HepG2 (cell line): ENCODE data around the gene SEMG1. TPM values are rescaled to one million over a fixed set of nuclear protein-coding genes. Genes with fewer than 3 reads are reported as not detected.
A peak's percentile ranks its signal among the peaks of the same experiment; 100 is the strongest.

Source experiments
- ATAC-seq: fragments of 200-7000 bp; cut with Tn5 transposase; 3 replicates; pipeline ENCODE4 v1.9.1; 2020; ENCODE audit warnings: mild to moderate bottlenecking, moderate library complexity
- BruUV-seq: library from RNA; stranded (reverse); fragments of 400-500 nt; replicated peaks from 2 replicates; lab custom pipeline; 2021; lab: Mats Ljungman, UMichigan
- CTCF ChIA-PET: fragments of 300-600 bp; formaldehyde crosslinking; extraction: SDS; loops from one replicate; lab custom pipeline; 2021; ENCODE audit warnings: low total read pairs, inconsistent platforms, low intra/inter-chr PET ratio; lab: Yijun Ruan, JAX
- POLR2A ChIA-PET: fragments of 350-600 bp; sonication (Branson Sonifier 250); formaldehyde crosslinking; loops from one replicate; lab custom pipeline; 2020; ENCODE audit warnings: antibody characterized with exemption, inconsistent platforms; lab: Yijun Ruan, JAX
- DNase-seq: peaks from one replicate; pipeline ENCODE4 v3.0.0-alpha.2; 2015; ENCODE audit warnings: low spot score
- FAIRE-seq: peaks from 3 replicates; lab custom pipeline; 2011; peaks lifted over from hg19 to GRCh38; lab: Jason Lieb, UNC
- H2AFZ ChIP-seq: one replicate; pipeline ENCODE4 v1.6.1; 2011; ENCODE audit warnings: low read length, inconsistent platforms
- H3K27ac ChIP-seq: fragments of 300-600 bp; 3 replicates; pipeline ENCODE4 v1.8.0; 2011; ENCODE audit warnings: mixed run types, mild to moderate bottlenecking, mixed read lengths, low read length, inconsistent platforms; ENCODE audit not compliant: insufficient read depth; ENCODE audit errors: extremely low read length
- H3K27me3 ChIP-seq, 2 experiments: fragments of 200-600 bp in 1 of 2; 2 replicates in 1 of 2; 3 replicates in 1 of 2; pipeline versions ENCODE4 v1.6.0 to v1.8.0; 2011; ENCODE audit warnings: low read length in 2 of 2, mild to moderate bottlenecking in 2 of 2, moderate library complexity in 2 of 2, inconsistent platforms in 1 of 2; ENCODE audit not compliant: insufficient read depth in 2 of 2, control insufficient read depth in 1 of 2
- H3K36me3 ChIP-seq, 2 experiments: fragments of 200-600 bp in 1 of 2; replicated peaks in 1 of 2; 2 replicates in 1 of 2; 3 replicates in 1 of 2; pipeline versions ENCODE4 v1.5.1 to v1.8.0; 2011; ENCODE audit warnings: low read length in 2 of 2, inconsistent platforms in 1 of 2; ENCODE audit not compliant: insufficient read depth in 2 of 2, control insufficient read depth in 1 of 2
- H3K4me1 ChIP-seq: 2 replicates; pipeline ENCODE4 v1.5.1; 2012; ENCODE audit warnings: low read length, inconsistent platforms; ENCODE audit not compliant: insufficient read depth
- H3K4me2 ChIP-seq: 2 replicates; pipeline ENCODE4 v1.6.0; 2011; ENCODE audit warnings: low read depth, low read length, inconsistent platforms
- H3K4me3 ChIP-seq, 3 experiments: fragments of 200-600 bp in 1 of 3; sonication (generic), shearing (Covaris generic) in 1 of 3; replicated peaks in 1 of 3; 2 replicates each; pipeline ENCODE4 v1.5.1; 2011 to 2016; ENCODE audit warnings: low read length in 3 of 3, inconsistent platforms in 2 of 3, low read depth in 2 of 3, mild to moderate bottlenecking in 2 of 3, control low read depth in 1 of 3, mixed read lengths in 1 of 3; ENCODE audit not compliant: insufficient read depth in 1 of 3
- H3K79me2 ChIP-seq: one replicate; pipeline ENCODE4 v1.6.1; 2011; ENCODE audit warnings: low read length, inconsistent platforms; ENCODE audit not compliant: insufficient read depth
- H3K9ac ChIP-seq: 2 replicates; pipeline ENCODE4 v1.6.0; 2011; ENCODE audit warnings: mild to moderate bottlenecking, low read depth, low read length, inconsistent platforms; ENCODE audit not compliant: insufficient read depth
- H3K9me3 ChIP-seq: 2 replicates; pipeline ENCODE4 v1.5.1; 2012; ENCODE audit warnings: mild to moderate bottlenecking, low read length
- H4K20me1 ChIP-seq: 2 replicates; pipeline ENCODE4 v1.6.0; 2011; ENCODE audit warnings: inconsistent platforms, mild to moderate bottlenecking, low read length, moderate library complexity; ENCODE audit not compliant: insufficient read depth
- CBX5 ChIP-seq: sonication (generic); formaldehyde crosslinking; IDR thresholded peaks from 2 replicates; pipeline ENCODE4 v1.4.0; 2020; ENCODE audit warnings: missing genetic modification reagents, borderline replicate concordance
- FOSL1 ChIP-seq: sonication (generic); formaldehyde crosslinking; IDR thresholded peaks from 2 replicates; pipeline ENCODE4 v1.9.0; 2021; ENCODE audit warnings: missing genetic modification reagents, borderline replicate concordance
- GABPA ChIP-seq, 2 experiments: IDR thresholded peaks; 2 replicates each; pipeline ENCODE4 v1.6.1; 2011 to 2016; ENCODE audit warnings: low read depth in 2 of 2, low read length in 1 of 2, missing biosample characterization in 1 of 2, missing genetic modification characterization in 1 of 2
- HNF4A ChIP-seq: sonication (generic); formaldehyde crosslinking; IDR thresholded peaks from 2 replicates; pipeline ENCODE4 v1.4.0; 2020; ENCODE audit warnings: missing genetic modification reagents
- HOXA3 ChIP-seq: sonication (generic); formaldehyde crosslinking; IDR thresholded peaks from 2 replicates; pipeline ENCODE4 v1.5.0; 2020; ENCODE audit warnings: missing genetic modification reagents
- IRX3 ChIP-seq: sonication (generic); formaldehyde crosslinking; IDR thresholded peaks from 2 replicates; pipeline ENCODE4 v1.8.1; 2023; ENCODE audit warnings: mild to moderate bottlenecking, low read depth, missing genetic modification reagents, borderline replicate concordance
- MTA3 ChIP-seq: sonication (generic); formaldehyde crosslinking; IDR thresholded peaks from 2 replicates; pipeline ENCODE4 v1.4.0; 2020; ENCODE audit warnings: missing genetic modification reagents
- NBN ChIP-seq: fragments of 450-650 bp; conservative IDR thresholded peaks from 2 replicates; pipeline ENCODE4 v1.6.1; 2017
- NFKB2 ChIP-seq: sonication (generic); formaldehyde crosslinking; IDR thresholded peaks from 2 replicates; pipeline ENCODE4 v1.4.0; 2020; ENCODE audit warnings: missing genetic modification reagents, borderline replicate concordance
- NR2C2 ChIP-seq: sonication (generic); formaldehyde crosslinking; IDR thresholded peaks from 2 replicates; pipeline ENCODE4 v1.4.0; 2020; ENCODE audit warnings: missing genetic modification reagents, mild to moderate bottlenecking, moderate library complexity, borderline replicate concordance
- NR2F6 ChIP-seq, 2 experiments: IDR thresholded peaks; 2 replicates each; pipeline ENCODE4 v1.6.1; 2016; ENCODE audit warnings: antibody characterized with exemption in 1 of 2, mild to moderate bottlenecking in 1 of 2
- PPARG ChIP-seq: conservative IDR thresholded peaks from 2 replicates; pipeline ENCODE4 v1.6.1; 2016; ENCODE audit warnings: missing biosample characterization, missing genetic modification reagents
- RAD21 ChIP-seq: fragments of 450-650 bp; formaldehyde crosslinking; IDR thresholded peaks from 2 replicates; pipeline ENCODE4 v1.5.0; 2020; ENCODE audit warnings: mild to moderate bottlenecking
- SSRP1 ChIP-seq: IDR thresholded peaks from 2 replicates; pipeline ENCODE4 v1.6.1; 2016; ENCODE audit warnings: control low read depth
- ZNF260 ChIP-seq: sonication (generic); formaldehyde crosslinking; IDR thresholded peaks from 2 replicates; pipeline ENCODE4 v1.4.0; 2020; ENCODE audit warnings: missing genetic modification reagents, low read depth, mild to moderate bottlenecking, borderline replicate concordance
- ZNF572 ChIP-seq: sonication (generic); formaldehyde crosslinking; IDR thresholded peaks from 2 replicates; pipeline ENCODE4 v1.5.1; 2020; ENCODE audit warnings: mild to moderate bottlenecking, missing genetic modification reagents
- ZNF687 ChIP-seq: sonication (generic); formaldehyde crosslinking; IDR thresholded peaks from 2 replicates; pipeline ENCODE4 v1.5.1; 2020; ENCODE audit warnings: mild to moderate bottlenecking, missing genetic modification reagents, moderate library complexity
- ZNF768 ChIP-seq: sonication (generic); formaldehyde crosslinking; IDR thresholded peaks from 2 replicates; pipeline ENCODE4 v1.4.0; 2020; ENCODE audit warnings: missing genetic modification reagents
- ZNF891 ChIP-seq: sonication (generic); formaldehyde crosslinking; IDR thresholded peaks from 2 replicates; pipeline ENCODE4 v1.5.0; 2020; ENCODE audit warnings: mild to moderate bottlenecking, missing genetic modification reagents
- WGBS: methylation state at CpG from one replicate; pipeline ENCODE4 v1.1.6; 2017; ENCODE audit warnings: low lambda C conversion rate; 5-methylcytosine and 5-hydroxymethylcytosine counted together
- in situ Hi-C: cut with HindIII; loops from 2 replicates; pipeline ENCODE4 v1.10.0; 2017; ENCODE audit warnings: low pct_unique_long_range_greater_than_20kb; ENCODE audit not compliant: extremely low pct_ligation_motif_present
- intact Hi-C: fragments of 100-400 bp; cut with micrococcal nuclease; formaldehyde crosslinking; loops from one replicate; pipeline ENCODE4 v1.10.0; 2022; ENCODE audit not compliant: unreplicated experiment
- polyA plus RNA-seq, 8 experiments: library from polyadenylated mRNA; depleted of rRNA in 3 of 8; stranded (reverse) in 7 of 8; unstranded in 1 of 8; fragments of >200 nt; fragmentation: Illumina TruSeq in 4 of 8; extraction: Trizol in 4 of 8; gene quantifications; 2 replicates each; pipeline versions ENCODE4 v1.2.1 to v1.2.3, GENCODE V29; 2011 to 2016; ENCODE audit warnings: low read depth in 4 of 8, missing spikeins in 1 of 8, mixed read lengths in 1 of 8; ENCODE audit not compliant: insufficient read depth in 1 of 8
- total RNA-seq, 5 experiments: library from RNA; depleted of rRNA; stranded (reverse); fragments of >200 nt; fragmentation: Illumina TruSeq; extraction: Trizol; gene quantifications; 2 replicates each; pipeline ENCODE4 v1.2.3, GENCODE V29; 2016; ENCODE audit warnings: low read depth in 1 of 5
- TF ChIP-seq, protein P1 (sequence below): sonication (generic); formaldehyde crosslinking; IDR thresholded peaks from 2 replicates; pipeline ENCODE4 v1.8.1; 2023; ENCODE audit warnings: mild to moderate bottlenecking, missing genetic modification reagents

The SEMG1 gene
- total and polyA plus RNA-seq, 2 of the 13 experiments (the other 11 are each of a cell fraction or from before 2014, with no cell fraction given): not detected

GRCh38 chr20:45229264-45230056 is 22.6 kb downstream of the SEMG1 start:
- no peak overlapping the region for H3K27ac ChIP-seq
- no peaks in the 10 kb centered on the region for H4K20me1 ChIP-seq
- POLR2A ChIA-PET: no interaction called here
- WGBS: 45% methylated on average over 18 of the region's 18 CpGs
- H3K9ac ChIP-seq: no peak overlapping the region
- no peaks in the 10 kb centered on the region for H3K36me3 ChIP-seq
- H3K27me3 ChIP-seq: peaks cover 2 to 12% of the 10 kb centered on the region in 2 experiments; a peak in 4 of 5 replicates
- intact Hi-C loops (no loop called here), in situ Hi-C loops (no loop called here)
- CTCF ChIA-PET: interaction anchor here (1.1 kb wide), 1 partner anchor 60 kb away, joined by 3 read pairs; no protein-coding TSS in a partner anchor
- BruUV-seq: no TSS peak
- H3K4me2 ChIP-seq: peak overlapping the region; percentile 6
- DNase-seq (peak; percentile 26), ATAC-seq (peak; percentile 68), FAIRE-seq (no peak)
- peak overlapping the region in 1 of 3 experiments; percentile 6; a peak in 1 of 6 replicates for H3K4me3 ChIP-seq
- no peaks in the 10 kb centered on the region for H3K9me3 ChIP-seq
- no peaks in the 10 kb centered on the region for H3K4me1 ChIP-seq
- no peak overlapping the region for H2AFZ ChIP-seq
- H3K79me2 ChIP-seq: no peaks in the 10 kb centered on the region
- TF ChIP-seq ZNF891 (CRISPR knock-in tag) (0 out of 2 replicates have a peak, but pooled peaks have one; percentile 33), ZNF687 (peak; percentile 44; the same call in 1 of the 2 replicates), GABPA (IDR thresholded peaks at IDR 0.05; ENCODE audit: low read depth, low read length) (peak; percentile 51), GABPA (CRISPR knock-in tag; IDR thresholded peaks at IDR 0.05; ENCODE audit: low read depth) (peak; percentile 87), RAD21 (0 out of 2 replicates have a peak, but pooled peaks have one; percentile 35), NR2F6 (IDR thresholded peaks at IDR 0.05) (peak; percentile 34; the same call in 1 of the 2 replicates), NR2F6 (CRISPR knock-in tag; IDR thresholded peaks at IDR 0.05) (no peak), NR2C2 (CRISPR knock-in tag) (peak; percentile 96), CBX5 (CRISPR knock-in tag) (no peak), ZNF572 (0 out of 2 replicates have a peak, but pooled peaks have one; percentile 56), ZNF260 (CRISPR knock-in tag) (no peak), PPARG (no peak), ZNF768 (peak; percentile 39; the same call in 1 of the 2 replicates), HNF4A (CRISPR knock-in tag) (0 out of 2 replicates have a peak, but pooled peaks have one; percentile 13), MTA3 (CRISPR knock-in tag) (no peak), NFKB2 (CRISPR knock-in tag) (peak; percentile 53; the same call in 1 of the 2 replicates), FOSL1 (CRISPR knock-in tag) (no peak), NBN (no peak), HOXA3 (CRISPR knock-in tag) (peak; percentile 23; the same call in 1 of the 2 replicates), IRX3 (no peak), SSRP1 (no peak)
- TF ChIP-seq, protein P1, sequence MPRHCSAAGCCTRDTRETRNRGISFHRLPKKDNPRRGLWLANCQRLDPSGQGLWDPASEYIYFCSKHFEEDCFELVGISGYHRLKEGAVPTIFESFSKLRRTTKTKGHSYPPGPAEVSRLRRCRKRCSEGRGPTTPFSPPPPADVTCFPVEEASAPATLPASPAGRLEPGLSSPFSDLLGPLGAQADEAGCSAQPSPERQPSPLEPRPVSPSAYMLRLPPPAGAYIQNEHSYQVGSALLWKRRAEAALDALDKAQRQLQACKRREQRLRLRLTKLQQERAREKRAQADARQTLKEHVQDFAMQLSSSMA (CRISPR knock-in tag): 0 out of 2 replicates have a peak, but pooled peaks have one; percentile 67
